ENCODE data around the gene NFIX.

DNA sequence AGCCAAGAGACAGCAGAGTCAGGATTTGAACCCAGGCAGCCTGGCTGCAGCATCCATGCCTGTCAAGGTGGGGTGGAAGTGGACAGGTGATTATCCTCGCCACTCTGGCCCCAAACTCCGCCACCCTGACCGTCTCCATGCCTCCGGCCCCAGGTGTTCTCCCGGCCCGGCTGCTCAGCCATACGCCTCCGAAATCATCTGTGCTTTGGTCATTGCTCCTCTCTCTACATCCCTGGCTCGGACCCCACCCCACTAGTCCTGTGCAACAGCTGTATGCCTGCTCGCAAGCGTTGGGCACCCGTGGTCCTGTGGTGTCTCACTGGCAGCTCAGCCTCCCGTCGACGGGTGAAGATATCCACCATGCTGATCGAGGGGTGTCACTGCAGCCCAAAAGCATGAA lies 22.0 kb upstream of the NFIX start:
- TF ChIP-seq, protein P1, sequence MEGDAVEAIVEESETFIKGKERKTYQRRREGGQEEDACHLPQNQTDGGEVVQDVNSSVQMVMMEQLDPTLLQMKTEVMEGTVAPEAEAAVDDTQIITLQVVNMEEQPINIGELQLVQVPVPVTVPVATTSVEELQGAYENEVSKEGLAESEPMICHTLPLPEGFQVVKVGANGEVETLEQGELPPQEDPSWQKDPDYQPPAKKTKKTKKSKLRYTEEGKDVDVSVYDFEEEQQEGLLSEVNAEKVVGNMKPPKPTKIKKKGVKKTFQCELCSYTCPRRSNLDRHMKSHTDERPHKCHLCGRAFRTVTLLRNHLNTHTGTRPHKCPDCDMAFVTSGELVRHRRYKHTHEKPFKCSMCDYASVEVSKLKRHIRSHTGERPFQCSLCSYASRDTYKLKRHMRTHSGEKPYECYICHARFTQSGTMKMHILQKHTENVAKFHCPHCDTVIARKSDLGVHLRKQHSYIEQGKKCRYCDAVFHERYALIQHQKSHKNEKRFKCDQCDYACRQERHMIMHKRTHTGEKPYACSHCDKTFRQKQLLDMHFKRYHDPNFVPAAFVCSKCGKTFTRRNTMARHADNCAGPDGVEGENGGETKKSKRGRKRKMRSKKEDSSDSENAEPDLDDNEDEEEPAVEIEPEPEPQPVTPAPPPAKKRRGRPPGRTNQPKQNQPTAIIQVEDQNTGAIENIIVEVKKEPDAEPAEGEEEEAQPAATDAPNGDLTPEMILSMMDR (IDR thresholded peaks at IDR 0.05), result no peak
- TF ChIP-seq POLR2A (IDR thresholded peaks at IDR 0.05), result no peak

Data from adrenal gland (tissue), 5 donors.